Measurements from ENCODE around the gene SLC51B. TPM values are rescaled to one million over a fixed set of nuclear protein-coding genes. Genes with fewer than 3 reads are reported as not detected.

SLC51B gene
- total and polyA plus RNA-seq, 9 of the 15 experiments (the other 6 are each of a cell fraction or from before 2014, with no cell fraction given) = not detected

GRCh38 chr15:65101411-65101890, 56.3 kb downstream of the SLC51B start (continued):
- TF ChIP-seq ZNF318 (IDR thresholded peaks at IDR 0.05; ENCODE audit: borderline replicate concordance in 1 of 2, low read depth in 1 of 2) (no peak), ERF (CRISPR knock-in tag; IDR thresholded peaks at IDR 0.05) (no peak), ELF1 (tag; IDR thresholded peaks at IDR 0.05) (no peak), ZNF316 (IDR thresholded peaks at IDR 0.05) (no peak), HOMEZ (CRISPR knock-in tag; IDR thresholded peaks at IDR 0.05) (no peak), TCF7L2 (IDR thresholded peaks at IDR 0.05; ENCODE audit: low read depth, low read length) (no peak), CTCF (IDR thresholded peaks at IDR 0.05 in 2 of 3, conservative IDR thresholded peaks at IDR 0.05 in 1 of 3; ENCODE audit: insufficient read depth in 2 of 3, low read depth in 1 of 3, low read length in 3 of 3) (peak; percentile 76 to 85 (median 83)), SAFB2 (IDR thresholded peaks at IDR 0.05; ENCODE audit: borderline replicate concordance, low read depth, low read length, severe bottlenecking) (no peak), RAD21 (CRISPR knock-in tag; conservative IDR thresholded peaks at IDR 0.05 in 1 of 2, IDR thresholded peaks at IDR 0.05 in 1 of 2) (peak; percentile 29 to 60), ETV1 (tag; conservative IDR thresholded peaks at IDR 0.05; ENCODE audit: low read depth) (no peak), ZNF57 (CRISPR knock-in tag; IDR thresholded peaks at IDR 0.05) (no peak), FOXK1 (CRISPR knock-in tag; IDR thresholded peaks at IDR 0.05; ENCODE audit: borderline replicate concordance) (no peak), ZKSCAN8 (CRISPR knock-in tag; IDR thresholded peaks at IDR 0.05) (no peak), FUS (optimal IDR thresholded peaks at IDR 0.05; ENCODE audit: low read depth, low read length) (no peak), FOXJ2 (tag; IDR thresholded peaks at IDR 0.05) (no peak), RBM15 (IDR thresholded peaks at IDR 0.05; ENCODE audit: insufficient read depth, low read length) (no peak), PHF8 (IDR thresholded peaks at IDR 0.05; ENCODE audit: borderline replicate concordance, low read length) (no peak)
